Endothelial cell of umbilical vein (primary cell): ENCODE measurements around the gene AKAP13. TPM values are rescaled to one million over a fixed set of nuclear protein-coding genes. Genes with fewer than 3 reads are reported as not detected.

ENCODE experiments used
- BruUV-seq: library from RNA; stranded (reverse); fragments of 400-500 nt; replicated peaks from 2 replicates; lab custom pipeline; 2021; lab: Mats Ljungman, UMichigan
- CTCF ChIA-PET: fragments of 300-600, 350-600 bp; sonication (Branson Sonifier 250); formaldehyde crosslinking; loops from one replicate; lab custom pipeline; 2021; ENCODE audit warnings: antibody characterized with exemption, inconsistent platforms; lab: Charles Lee
- POLR2A ChIA-PET: fragments of 300-600, 350-600 bp; sonication (Branson Sonifier 250); formaldehyde crosslinking; loops from one replicate; lab custom pipeline; 2021; ENCODE audit warnings: antibody characterized with exemption, inconsistent platforms; lab: Charles Lee
- DNase-seq: peaks from one replicate; pipeline ENCODE4 v3.0.0-alpha.2; 2011; ENCODE audit warnings: low read depth, low spot score
- FAIRE-seq: peaks from 2 replicates; lab custom pipeline; 2011; peaks lifted over from hg19 to GRCh38; lab: Jason Lieb, UNC
- H2AFZ ChIP-seq: 2 replicates; pipeline ENCODE4 v1.6.0; 2012; ENCODE audit warnings: low read depth, low read length, control low read depth, inconsistent platforms
- H3K27ac ChIP-seq: 2 replicates; pipeline ENCODE4 v1.5.1; 2011; ENCODE audit warnings: low read depth, mild to moderate bottlenecking, control low read depth, low read length, moderate library complexity; ENCODE audit not compliant: insufficient read depth
- H3K27me3 ChIP-seq, 2 experiments: 2 replicates each; pipeline versions ENCODE4 v1.6.0 to v1.6.1; 2011; ENCODE audit warnings: low read length in 2 of 2, mixed read lengths in 1 of 2; ENCODE audit not compliant: control insufficient read depth in 2 of 2, insufficient read depth in 2 of 2
- H3K36me3 ChIP-seq, 2 experiments: 2 replicates in 1 of 2; 3 replicates in 1 of 2; pipeline ENCODE4 v1.5.1; 2011; ENCODE audit warnings: low read length in 2 of 2, mild to moderate bottlenecking in 1 of 2, moderate library complexity in 1 of 2; ENCODE audit not compliant: control insufficient read depth in 2 of 2, insufficient read depth in 2 of 2; ENCODE audit errors: extremely low read depth in 1 of 2
- H3K4me1 ChIP-seq: 3 replicates; pipeline ENCODE4 v1.5.1; 2011; ENCODE audit warnings: mild to moderate bottlenecking, low read length; ENCODE audit not compliant: control insufficient read depth, insufficient read depth; ENCODE audit errors: extremely low read depth
- H3K4me2 ChIP-seq: 2 replicates; pipeline ENCODE4 v1.6.1; 2011; ENCODE audit warnings: low read length, control low read depth, mixed read lengths; ENCODE audit not compliant: insufficient read depth
- H3K4me3 ChIP-seq, 3 experiments: fragments of 200-600 bp in 1 of 3; sonication (generic), shearing (Covaris generic) in 1 of 3; replicated peaks in 1 of 3; 2 replicates each; pipeline ENCODE4 v1.5.1; 2011 to 2016; ENCODE audit warnings: control low read depth in 3 of 3, low read length in 3 of 3, mild to moderate bottlenecking in 2 of 3, inconsistent platforms in 1 of 3, low read depth in 1 of 3, moderate library complexity in 1 of 3; ENCODE audit not compliant: insufficient read depth in 1 of 3
- H3K79me2 ChIP-seq: 2 replicates; pipeline ENCODE4 v1.6.0; 2012; ENCODE audit warnings: low read length, inconsistent platforms; ENCODE audit not compliant: control insufficient read depth, insufficient read depth
- H3K9ac ChIP-seq: replicated peaks from 2 replicates; pipeline ENCODE3; 2011; ENCODE audit warnings: low read length, control low read depth; ENCODE audit not compliant: insufficient read depth; ENCODE audit errors: extremely low read depth
- H3K9me1 ChIP-seq: replicated peaks from 3 replicates; pipeline ENCODE4 v1.6.0; 2011; ENCODE audit warnings: mild to moderate bottlenecking, low read length; ENCODE audit not compliant: control insufficient read depth, insufficient read depth; ENCODE audit errors: extremely low read depth
- H3K9me3 ChIP-seq: replicated peaks from 2 replicates; pipeline ENCODE4 v1.5.1; 2012; ENCODE audit warnings: low read length, inconsistent platforms; ENCODE audit not compliant: control insufficient read depth, insufficient read depth
- H4K20me1 ChIP-seq: replicated peaks from 2 replicates; pipeline ENCODE3; 2011; ENCODE audit warnings: mild to moderate bottlenecking, low read length; ENCODE audit not compliant: control insufficient read depth, insufficient read depth; ENCODE audit errors: extremely low read depth
- CTCF ChIP-seq, 2 donors: IDR thresholded peaks; 1 replicate in 1 of 2; 2 replicates in 1 of 2; pipeline ENCODE4 v1.5.1; 2011; ENCODE audit warnings: low read length in 2 of 2, mild to moderate bottlenecking in 2 of 2, moderate library complexity in 2 of 2, control low read depth in 1 of 2, inconsistent platforms in 1 of 2, low read depth in 1 of 2; ENCODE audit not compliant: insufficient read depth in 1 of 2; ENCODE audit errors: extremely low read depth in 1 of 2
- EZH2 ChIP-seq: IDR thresholded peaks from 2 replicates; pipeline ENCODE4 v1.6.1; 2012; ENCODE audit warnings: borderline replicate concordance, low read depth, mild to moderate bottlenecking, moderate library complexity, low read length, inconsistent platforms; ENCODE audit not compliant: severe bottlenecking
- GATA2 ChIP-seq: IDR thresholded peaks from 2 replicates; pipeline ENCODE4 v1.7.0; 2011; ENCODE audit warnings: low read depth, mild to moderate bottlenecking, moderate library complexity, mixed read lengths, low read length; ENCODE audit not compliant: insufficient read length, insufficient read depth
- JUN ChIP-seq: IDR thresholded peaks from 2 replicates; pipeline ENCODE4 v1.6.1; 2011; ENCODE audit warnings: borderline replicate concordance, low read depth; ENCODE audit not compliant: insufficient read length, insufficient read depth
- MAX ChIP-seq: IDR thresholded peaks from 2 replicates; pipeline ENCODE4 v1.6.1; 2011; ENCODE audit not compliant: insufficient read depth, insufficient read length
- POLR2A ChIP-seq: IDR thresholded peaks from 2 replicates; pipeline ENCODE4 v1.6.1; 2012; ENCODE audit warnings: low read depth, mild to moderate bottlenecking, control low read depth, low read length
- dilution Hi-C: fragments of 300-500 bp; cut with MboI; formaldehyde crosslinking; loops from one replicate; pipeline ENCODE4 v1.15.0; 2019; ENCODE audit warnings: low sequenced_read_pairs; ENCODE audit not compliant: extremely low pct_ligation_motif_present
- intact Hi-C: fragments of 100-400 bp; cut with micrococcal nuclease; formaldehyde crosslinking; loops from one replicate; pipeline ENCODE4 v1.10.0; 2022
- polyA plus RNA-seq, 4 experiments: library from polyadenylated mRNA; depleted of rRNA in 3 of 4; stranded (reverse) in 3 of 4; unstranded in 1 of 4; fragments of >200 nt; gene quantifications; 2 replicates each; pipeline versions ENCODE4 v1.2.1 to v1.2.3, GENCODE V29; 2011 to 2012; ENCODE audit warnings: missing spikeins in 1 of 4
- total RNA-seq: library from RNA; stranded (reverse); gene quantifications from 2 replicates; pipeline ENCODE4 v1.2.3, GENCODE V29; 2021

AKAP13 gene
- total and polyA plus RNA-seq, 2 donors (not counting 3 experiments of a cell fraction or from before 2014, with no cell fraction given), result 22.8 to 87.8 TPM

GRCh38 chr15:85750319-85751290 is 370.2 kb downstream of the AKAP13 start:
- H3K36me3 ChIP-seq, result peaks cover 6 to 12% of the 10 kb centered on the region in 2 experiments
- ChIA-PET POLR2A (no interaction called here), CTCF (interaction anchor here (1.5 kb wide), 1 partner anchor 90 kb away, joined by 4 read pairs; no protein-coding TSS in a partner anchor)
- no peak for DNase-seq
- H3K4me3 ChIP-seq, result no peak overlapping the region
- dilution Hi-C loops, result no loop called here
- no peaks in the 10 kb centered on the region for H3K9me3 ChIP-seq
- H3K4me1 ChIP-seq, result no peaks in the 10 kb centered on the region
- BruUV-seq, result no TSS peak
- no peaks in the 10 kb centered on the region for H3K27me3 ChIP-seq
- no peak overlapping the region for H2AFZ ChIP-seq
- no peaks in the 10 kb centered on the region for H3K9me1 ChIP-seq
- no peak for FAIRE-seq
- intact Hi-C loops, result no loop called here
- no peak overlapping the region for H3K27ac ChIP-seq
- no peaks in the 10 kb centered on the region for H3K79me2 ChIP-seq
- no peak overlapping the region for H3K9ac ChIP-seq
- H3K4me2 ChIP-seq, result no peak overlapping the region
- no peaks in the 10 kb centered on the region for H4K20me1 ChIP-seq
- TF ChIP-seq CTCF (IDR thresholded peaks at IDR 0.05; ENCODE audit: extremely low read depth in 1 of 2, insufficient read depth in 1 of 2, low read depth in 1 of 2, low read length in 2 of 2) (no peak), MAX (no peak), JUN (no peak), GATA2 (no peak), EZH2 (no peak), POLR2A (no peak)
